Right renal pelvis (tissue), 4 donors: Measurements from ENCODE around the gene MMP25. TPM values are rescaled to one million over a fixed set of nuclear protein-coding genes. Genes with fewer than 3 reads are reported as not detected.

Source experiments
- polyA plus RNA-seq, 4 donors: library from polyadenylated mRNA; unstranded; fragments of 120-200 nt; gene quantifications; one replicate each; pipeline ENCODE4 v1.2.1, GENCODE V29; 2013; ENCODE audit not compliant: insufficient read length in 4 of 4

The MMP25 gene
- polyA plus RNA-seq, 4 donors: 0.78 to 1.8 (median 1.1) TPM

Other genes with a start within 250 kb of the MMP25 start
- gene PRSS41, start 248.1 kb upstream of the MMP25 start, polyA plus RNA-seq: not detected
- under 1 TPM in 3 of 4 donors, not detected in 1; 0.13 to 0.33 (median 0.20) TPM for gene PRSS21, start 229.3 kb upstream of the MMP25 start, polyA plus RNA-seq
- under 1 TPM; 0.25 to 0.50 (median 0.33) TPM for gene ZG16B, start 216.3 kb upstream of the MMP25 start, polyA plus RNA-seq
- 1 to 10 TPM; 7.5 to 9.8 (median 8.4) TPM for gene PRSS22, start 188.4 kb upstream of the MMP25 start, polyA plus RNA-seq
- gene FLYWCH2, start 163.3 kb upstream of the MMP25 start, polyA plus RNA-seq: 10 to 100 TPM; 19.8 to 34.6 (median 25.6) TPM
- gene FLYWCH1, start 134.6 kb upstream of the MMP25 start, polyA plus RNA-seq: 10 to 100 TPM; 19.6 to 25.2 (median 22.3) TPM
- 1 to 10 TPM; 1.0 to 3.3 (median 1.6) TPM for gene KREMEN2, start 82.3 kb upstream of the MMP25 start, polyA plus RNA-seq
- gene PAQR4, start 77.2 kb upstream of the MMP25 start, polyA plus RNA-seq: 10 to 100 TPM in 3 of 4 donors, 1 to 10 TPM in 1; 8.6 to 12.7 (median 10.4) TPM
- gene PKMYT1, start 66.1 kb upstream of the MMP25 start, polyA plus RNA-seq: 10 to 100 TPM; 10.4 to 19.2 (median 14.2) TPM
- gene CLDN9, start 33.6 kb upstream of the MMP25 start, polyA plus RNA-seq: 1 to 10 TPM; 3.0 to 3.7 (median 3.1) TPM
- 10 to 100 TPM; 32.9 to 44.1 (median 36.4) TPM for gene CLDN6, start 28.4 kb upstream of the MMP25 start, polyA plus RNA-seq
- gene TNFRSF12A, start 26.2 kb upstream of the MMP25 start, polyA plus RNA-seq: 10 to 100 TPM in 3 of 4 donors, 1 to 10 TPM in 1; 7.5 to 18.2 (median 13.0) TPM
- 10 to 100 TPM; 67.1 to 85.2 (median 71.3) TPM for gene HCFC1R1, start 22.6 kb upstream of the MMP25 start, polyA plus RNA-seq
- 10 to 100 TPM; 29.4 to 37.2 (median 32.1) TPM for gene THOC6, start 22.5 kb upstream of the MMP25 start, polyA plus RNA-seq
- 1 to 10 TPM; 1.2 to 3.8 (median 2.9) TPM for gene BICDL2, start 9.6 kb upstream of the MMP25 start, polyA plus RNA-seq
- gene IL32, start 19.1 kb downstream of the MMP25 start, polyA plus RNA-seq: 10 to 100 TPM; 29.9 to 47.1 (median 33.9) TPM
- under 1 TPM in 2 of 4 donors, not detected in 2; 0.11 to 0.12 TPM for gene ZSCAN10, start 52.7 kb downstream of the MMP25 start, polyA plus RNA-seq
- gene ZNF205, start 66.0 kb downstream of the MMP25 start, polyA plus RNA-seq: 10 to 100 TPM; 14.5 to 20.3 (median 17.1) TPM
- gene ZNF213, start 88.5 kb downstream of the MMP25 start, polyA plus RNA-seq: 10 to 100 TPM; 10.3 to 15.8 (median 11.4) TPM
- not detected for gene OR1F1, start 141.6 kb downstream of the MMP25 start, polyA plus RNA-seq
- gene ZNF200, start 188.6 kb downstream of the MMP25 start, polyA plus RNA-seq: 10 to 100 TPM; 13.3 to 16.9 (median 14.8) TPM
- under 1 TPM; 0.13 to 0.33 (median 0.24) TPM for gene MEFV, start 210.1 kb downstream of the MMP25 start, polyA plus RNA-seq
- gene ZNF263, start 236.9 kb downstream of the MMP25 start, polyA plus RNA-seq: 10 to 100 TPM; 42.7 to 52.9 (median 46.6) TPM